ENCODE measurements around the gene EVA1B. TPM values are rescaled to one million over a fixed set of nuclear protein-coding genes. Genes with fewer than 3 reads are reported as not detected.

The EVA1B gene
- polyA plus RNA-seq, 2 of the 4 experiments (the other 2 are of a cell fraction), result 2.9 to 8.5 TPM

DNA sequence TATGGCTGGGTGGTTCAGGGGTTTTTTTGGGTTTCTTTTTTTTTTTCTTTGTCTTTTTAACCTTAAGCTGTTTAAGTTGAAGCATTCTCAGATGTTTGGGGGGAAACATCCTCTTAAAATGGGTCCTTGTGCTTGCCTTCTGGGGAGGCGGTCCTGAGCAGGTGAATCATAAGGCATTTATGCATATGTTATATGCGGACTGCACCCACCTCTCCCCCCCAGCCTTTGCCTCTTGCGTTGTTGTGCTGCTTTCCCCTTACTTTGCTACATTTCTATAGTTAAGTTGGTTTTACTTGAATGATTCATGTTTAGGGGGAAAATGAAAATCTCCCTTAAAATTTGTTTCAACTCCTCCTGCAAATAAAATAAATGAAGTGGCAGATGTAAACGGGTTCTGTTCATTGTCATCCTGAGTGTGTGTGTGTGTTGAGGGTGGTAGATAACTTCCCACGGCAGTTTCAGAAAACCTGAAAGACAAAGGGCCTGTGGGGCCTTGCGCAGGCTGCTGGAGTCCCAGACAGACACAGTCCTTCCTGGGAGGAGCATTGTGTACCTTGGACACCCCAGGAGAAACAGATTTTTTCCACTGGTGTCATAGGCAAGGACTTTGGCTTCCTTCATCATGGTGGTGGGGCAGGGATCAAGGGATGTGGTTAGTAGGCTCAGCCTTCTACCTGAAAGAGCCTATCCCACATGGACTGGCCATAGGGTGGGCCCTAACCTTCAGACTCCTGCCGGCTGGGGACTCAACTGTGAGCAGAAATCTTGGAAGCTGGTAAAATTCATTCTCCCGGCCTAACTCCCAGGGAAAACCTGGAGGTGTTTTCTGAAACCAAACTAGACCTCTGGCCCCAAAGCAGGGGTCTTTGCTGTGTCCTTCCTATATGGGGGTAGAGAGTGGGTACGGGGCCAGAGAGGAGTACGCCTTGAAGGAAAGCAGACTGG lies 18.2 kb downstream of the EVA1B start:
- FAIRE-seq (no peak), ATAC-seq (no peak), DNase-seq (ENCODE audit: low read depth in 1 of 2, low spot score in 1 of 2) (no peak)
- H3K9me3 ChIP-seq, result no peaks in the 10 kb centered on the region
- H3K27ac ChIP-seq, result peak overlapping the region in 1 of 2 experiments; percentile 85; a peak in 1 of 6 replicates
- 84% methylated on average over 9 of the region's 10 CpGs for WGBS (ENCODE audit: missing lambda C conversion rate)
- H3K4me1 ChIP-seq, result peaks cover 27% of the 10 kb centered on the region
- H3K4me2 ChIP-seq, result peak overlapping the region; percentile 99; the same call in 2 of the 3 replicates
- ChIA-PET POLR2A (interaction anchor here (1.3 to 1.7 kb wide), 2 partner anchors 13 to 155 kb away, joined by 3 to 9 read pairs; partner anchors contain the start of gene TRAPPC3), CTCF (interaction anchor here (0.6 to 2.3 kb wide), 6 partner anchors 20 to 299 kb away, joined by 3 to 7 read pairs (median 4); no protein-coding TSS in a partner anchor)
- H3K4me3 ChIP-seq, result no peak overlapping the region
- TF ChIP-seq FOSB (CRISPR knock-in tag; IDR thresholded peaks at IDR 0.05), result no peak
- no peak for TF ChIP-seq NR3C1 (IDR thresholded peaks at IDR 0.05)
- TF ChIP-seq MYC (IDR thresholded peaks at IDR 0.05; ENCODE audit: borderline replicate concordance, low read length), result no peak
- no peak for TF ChIP-seq CBX2 (IDR thresholded peaks at IDR 0.05; ENCODE audit: borderline replicate concordance, low read depth)
- TF ChIP-seq EHF (CRISPR knock-in tag; IDR thresholded peaks at IDR 0.05), result no peak
- TF ChIP-seq, protein P1, sequence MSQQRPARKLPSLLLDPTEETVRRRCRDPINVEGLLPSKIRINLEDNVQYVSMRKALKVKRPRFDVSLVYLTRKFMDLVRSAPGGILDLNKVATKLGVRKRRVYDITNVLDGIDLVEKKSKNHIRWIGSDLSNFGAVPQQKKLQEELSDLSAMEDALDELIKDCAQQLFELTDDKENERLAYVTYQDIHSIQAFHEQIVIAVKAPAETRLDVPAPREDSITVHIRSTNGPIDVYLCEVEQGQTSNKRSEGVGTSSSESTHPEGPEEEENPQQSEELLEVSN (IDR thresholded peaks at IDR 0.05; ENCODE audit: borderline replicate concordance, low read depth), result no peak
- TF ChIP-seq TFCP2L1 (CRISPR knock-in tag; IDR thresholded peaks at IDR 0.05), result no peak
- TF ChIP-seq KDM5A (IDR thresholded peaks at IDR 0.05), result no peak
- TF ChIP-seq JUN (IDR thresholded peaks at IDR 0.05), result no peak

DNA sequence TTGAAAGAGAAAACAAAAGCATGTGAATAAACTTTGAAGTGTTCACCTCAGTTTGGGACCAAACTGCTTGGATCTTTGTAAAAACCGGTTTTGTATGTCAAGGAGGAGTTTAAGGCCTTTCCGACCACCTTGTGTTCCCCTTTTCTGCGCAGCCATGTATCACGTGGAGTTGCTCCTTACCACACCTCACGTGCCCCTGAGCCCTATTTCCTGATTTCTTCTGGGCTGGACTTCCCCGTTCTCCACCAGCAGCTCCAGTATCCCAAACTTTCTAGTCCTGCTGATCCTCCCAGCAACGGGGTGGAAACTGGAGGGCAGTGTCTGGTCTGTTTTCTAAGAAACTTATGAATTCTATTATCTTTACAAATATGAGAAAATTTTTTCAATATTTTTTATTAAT lies 18.9 kb downstream of the EVA1B start:
- FAIRE-seq (no peak), DNase-seq (ENCODE audit: low read depth in 1 of 2, low spot score in 1 of 2) (no peak), ATAC-seq (no peak)
- WGBS (ENCODE audit: missing lambda C conversion rate), result 86% methylated on average over 7 of the region's 7 CpGs
- Histone ChIP-seq H3K4me1 (peaks cover 35% of the 10 kb centered on the region), H3K4me2 (no peak overlapping the region), H3K4me3 (no peak overlapping the region), H3K27ac (no peak overlapping the region), H3K9me3 (no peaks in the 10 kb centered on the region)
- TF ChIP-seq ZC3H11A (IDR thresholded peaks at IDR 0.05) (no peak), RNF2 (IDR thresholded peaks at IDR 0.05; ENCODE audit: borderline replicate concordance, low read depth) (no peak), TP53 (CRISPR knock-in tag; IDR thresholded peaks at IDR 0.05) (no peak), RAD21 (conservative IDR thresholded peaks at IDR 0.05 in 1 of 2, IDR thresholded peaks at IDR 0.05 in 1 of 2) (no peak), MAZ (IDR thresholded peaks at IDR 0.05; ENCODE audit: borderline replicate concordance, low read depth, low read length) (no peak), CHD2 (IDR thresholded peaks at IDR 0.05; ENCODE audit: low read length, partially characterized antibody) (no peak), JUNB (IDR thresholded peaks at IDR 0.05) (no peak), POLR2AphosphoS2 (conservative IDR thresholded peaks at IDR 0.05; ENCODE audit: low read length) (no peak), NPAS2 (CRISPR knock-in tag; IDR thresholded peaks at IDR 0.05; ENCODE audit: borderline replicate concordance) (no peak)
- TF ChIP-seq, protein P2, sequence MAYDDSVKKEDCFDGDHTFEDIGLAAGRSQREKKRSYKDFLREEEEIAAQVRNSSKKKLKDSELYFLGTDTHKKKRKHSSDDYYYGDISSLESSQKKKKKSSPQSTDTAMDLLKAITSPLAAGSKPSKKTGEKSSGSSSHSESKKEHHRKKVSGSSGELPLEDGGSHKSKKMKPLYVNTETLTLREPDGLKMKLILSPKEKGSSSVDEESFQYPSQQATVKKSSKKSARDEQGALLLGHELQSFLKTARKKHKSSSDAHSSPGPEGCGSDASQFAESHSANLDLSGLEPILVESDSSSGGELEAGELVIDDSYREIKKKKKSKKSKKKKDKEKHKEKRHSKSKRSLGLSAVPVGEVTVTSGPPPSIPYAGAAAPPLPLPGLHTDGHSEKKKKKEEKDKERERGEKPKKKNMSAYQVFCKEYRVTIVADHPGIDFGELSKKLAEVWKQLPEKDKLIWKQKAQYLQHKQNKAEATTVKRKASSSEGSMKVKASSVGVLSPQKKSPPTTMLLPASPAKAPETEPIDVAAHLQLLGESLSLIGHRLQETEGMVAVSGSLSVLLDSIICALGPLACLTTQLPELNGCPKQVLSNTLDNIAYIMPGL (CRISPR knock-in tag; IDR thresholded peaks at IDR 0.05; ENCODE audit: borderline replicate concordance), result no peak
- CTCF ChIA-PET, result interaction anchor here (0.6 to 2.3 kb wide), 4 partner anchors 19 to 298 kb away, joined by 3 to 10 read pairs (median 6); partner anchors contain the start of gene TRAPPC3
- POLR2A ChIA-PET, result no interaction called here
